OCI-LY3 (cell line): ENCODE measurements around the gene NAV2.

Experiments used
- EZH2phosphoT487 ChIP-seq: fragments of 200-600 bp; shearing (Covaris generic); IDR thresholded peaks from 2 replicates; pipeline ENCODE4 v1.6.1; 2018; ENCODE audit warnings: antibody characterized with exemption, mixed run types, low read depth
- TF ChIP-seq, protein P1 (sequence below): fragments of 200-600, 300-600 bp; sonication (generic); IDR thresholded peaks from 2 replicates; pipeline ENCODE4 v1.5.1; 2014; ENCODE audit warnings: antibody characterized with exemption, low read length, low read depth

DNA sequence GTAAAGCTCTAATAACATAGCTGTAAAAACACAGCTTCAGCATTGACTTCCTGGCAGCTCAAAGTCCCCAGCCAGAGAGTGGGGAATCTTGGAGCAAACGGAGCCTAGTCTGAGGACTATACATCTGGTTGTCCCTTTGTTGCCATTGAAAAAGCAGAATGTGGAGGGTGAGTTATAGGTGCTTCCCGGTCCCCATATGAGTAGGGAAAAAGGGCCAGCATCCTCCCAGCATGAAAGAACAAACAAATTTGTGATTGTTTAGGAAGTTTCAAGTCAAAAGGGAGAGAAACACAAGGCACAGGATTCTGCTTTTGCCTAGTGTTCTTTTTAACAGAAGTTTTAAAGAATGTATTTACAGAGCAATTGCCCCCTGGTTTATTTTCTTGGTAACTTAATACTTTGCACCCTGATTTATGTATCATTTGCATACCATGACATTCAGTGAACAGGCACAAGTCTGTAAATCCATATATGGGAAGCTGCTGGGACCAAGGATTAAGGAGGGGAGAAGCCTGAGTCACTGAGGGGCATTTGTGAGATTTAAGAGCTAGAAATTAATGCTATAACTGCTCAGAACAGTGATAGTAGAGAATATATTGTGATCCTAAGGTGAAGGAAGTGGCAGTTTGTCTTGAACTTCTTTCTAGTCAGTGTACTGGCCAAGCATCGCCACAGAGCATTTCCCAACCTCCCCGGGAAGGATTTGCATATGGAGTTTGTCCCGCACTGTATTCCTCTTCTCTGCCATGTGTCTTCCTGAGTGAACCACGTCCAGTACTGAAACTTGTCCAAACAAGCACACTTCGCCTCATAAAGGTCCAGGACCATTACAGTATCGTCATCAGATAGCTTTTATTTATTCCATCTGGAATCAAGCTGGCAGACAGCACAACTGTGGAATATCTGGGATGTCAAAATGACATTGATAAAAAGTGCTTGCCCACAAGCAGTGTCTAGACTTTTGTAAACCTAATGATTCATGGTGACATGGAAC is 344.6 kb downstream of the NAV2 start:
- TF ChIP-seq, protein P1, sequence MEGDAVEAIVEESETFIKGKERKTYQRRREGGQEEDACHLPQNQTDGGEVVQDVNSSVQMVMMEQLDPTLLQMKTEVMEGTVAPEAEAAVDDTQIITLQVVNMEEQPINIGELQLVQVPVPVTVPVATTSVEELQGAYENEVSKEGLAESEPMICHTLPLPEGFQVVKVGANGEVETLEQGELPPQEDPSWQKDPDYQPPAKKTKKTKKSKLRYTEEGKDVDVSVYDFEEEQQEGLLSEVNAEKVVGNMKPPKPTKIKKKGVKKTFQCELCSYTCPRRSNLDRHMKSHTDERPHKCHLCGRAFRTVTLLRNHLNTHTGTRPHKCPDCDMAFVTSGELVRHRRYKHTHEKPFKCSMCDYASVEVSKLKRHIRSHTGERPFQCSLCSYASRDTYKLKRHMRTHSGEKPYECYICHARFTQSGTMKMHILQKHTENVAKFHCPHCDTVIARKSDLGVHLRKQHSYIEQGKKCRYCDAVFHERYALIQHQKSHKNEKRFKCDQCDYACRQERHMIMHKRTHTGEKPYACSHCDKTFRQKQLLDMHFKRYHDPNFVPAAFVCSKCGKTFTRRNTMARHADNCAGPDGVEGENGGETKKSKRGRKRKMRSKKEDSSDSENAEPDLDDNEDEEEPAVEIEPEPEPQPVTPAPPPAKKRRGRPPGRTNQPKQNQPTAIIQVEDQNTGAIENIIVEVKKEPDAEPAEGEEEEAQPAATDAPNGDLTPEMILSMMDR = no peak
- no peak for TF ChIP-seq EZH2phosphoT487
